A204.1 (cell line): ENCODE measurements around the gene DDX27.
"Not testable (repeated sequence)": the region's sequence is repeated elsewhere in the genome, so short reads cannot be mapped to it uniquely, and the experiment has no call there.

Experiments used
- FAIRE-seq: peaks from 2 replicates; lab custom pipeline; 2012; peaks lifted over from hg19 to GRCh38; lab: Jason Lieb, UNC

Gene DDX27

GRCh38 chr20:49207076-49207475 lies 12.1 kb upstream of the DDX27 start:
- no peak for FAIRE-seq

- no peak for FAIRE-seq
Measured at GRCh38 chr20:49210101-49210756, 9.0 kb upstream of the DDX27 start.

- FAIRE-seq, result no peak
Measured at GRCh38 chr20:49210757-49211110, 8.5 kb upstream of the DDX27 start.

- FAIRE-seq, result no peak
Measured at GRCh38 chr20:49214571-49214970, 4.6 kb upstream of the DDX27 start.

- no peak for FAIRE-seq
Measured at GRCh38 chr20:49215232-49215631, 4.0 kb upstream of the DDX27 start.

GRCh38 chr20:49216991-49217578 lies 2.1 kb upstream of the DDX27 start:
- FAIRE-seq, result no peak

- FAIRE-seq, result not testable (repeated sequence)
Measured at GRCh38 chr20:49218739-49219090, 501 bp upstream of the DDX27 start.

GRCh38 chr20:49219924-49220831 lies 962 bp downstream of the DDX27 start:
- no peak for FAIRE-seq

GRCh38 chr20:49225896-49226295 lies 6.7 kb downstream of the DDX27 start:
- no peak for FAIRE-seq

- no peak for FAIRE-seq
Measured at GRCh38 chr20:49228676-49229075, 9.5 kb downstream of the DDX27 start.

GRCh38 chr20:49229381-49229780 lies 10.2 kb downstream of the DDX27 start:
- no peak for FAIRE-seq

GRCh38 chr20:49230021-49230420 lies 10.8 kb downstream of the DDX27 start:
- no peak for FAIRE-seq

GRCh38 chr20:49230561-49231133 lies 11.4 kb downstream of the DDX27 start:
- FAIRE-seq, result no peak

- FAIRE-seq, result no peak
Measured at GRCh38 chr20:49231471-49231870, 12.3 kb downstream of the DDX27 start.

- no peak for FAIRE-seq
Measured at GRCh38 chr20:49233226-49233625, 14.0 kb downstream of the DDX27 start.

GRCh38 chr20:49234831-49235230 lies 15.6 kb downstream of the DDX27 start:
- FAIRE-seq, result no peak

- FAIRE-seq, result no peak
Measured at GRCh38 chr20:49236301-49236700, 17.1 kb downstream of the DDX27 start.

GRCh38 chr20:49237531-49237930 lies 18.3 kb downstream of the DDX27 start:
- FAIRE-seq, result no peak

GRCh38 chr20:49245921-49246740 lies 26.9 kb downstream of the DDX27 start:
- FAIRE-seq, result no peak

- no peak for FAIRE-seq
Measured at GRCh38 chr20:49247169-49247723, 28.0 kb downstream of the DDX27 start.

GRCh38 chr20:49247792-49248191 lies 28.6 kb downstream of the DDX27 start:
- FAIRE-seq, result no peak

- no peak for FAIRE-seq
Measured at GRCh38 chr20:49248301-49248700, 29.1 kb downstream of the DDX27 start.
